Right cardiac atrium (tissue), 5 donors: ENCODE measurements around the gene KRTAP5-9. TPM values are rescaled to one million over a fixed set of nuclear protein-coding genes. Genes with fewer than 3 reads are reported as not detected.
"Not testable (repeated sequence)": the region's sequence is repeated elsewhere in the genome, so short reads cannot be mapped to it uniquely, and the experiment has no call there.

ENCODE experiments used
- ATAC-seq, 2 donors: fragments of 200-7000 bp; cut with Tn5 transposase; one replicate each; pipeline versions ENCODE4 v1.8.0 to v1.9.1; 2020; ENCODE audit warnings: moderate library complexity in 2 of 2, mild to moderate bottlenecking in 1 of 2
- DNase-seq, 3 donors: peaks; one replicate each; pipeline ENCODE4 v3.0.0-alpha.2; 2020
- H3K27ac ChIP-seq: one replicate; pipeline ENCODE4 v1.5.1; 2013; ENCODE audit warnings: mild to moderate bottlenecking, low read length, control low read depth, moderate library complexity
- H3K27me3 ChIP-seq: one replicate; pipeline ENCODE4 v1.6.1; 2013; ENCODE audit not compliant: control insufficient read depth, insufficient read depth
- H3K4me1 ChIP-seq: one replicate; pipeline ENCODE4 v1.6.1; 2013; ENCODE audit warnings: low read length; ENCODE audit not compliant: control insufficient read depth, insufficient read depth
- H3K4me3 ChIP-seq: one replicate; pipeline ENCODE4 v1.5.1; 2013; ENCODE audit warnings: low read length, control low read depth
- H3K9me3 ChIP-seq: one replicate; pipeline ENCODE4 v1.6.1; 2013; ENCODE audit warnings: low read length; ENCODE audit not compliant: control insufficient read depth
- WGBS: extraction: QIAGEN DNeasy Blood & Tissue Kit; methylation state at CpG from one replicate; pipeline ENCODE4 v1.1.7; 2013; 5-methylcytosine and 5-hydroxymethylcytosine counted together
- intact Hi-C, 4 donors: fragments of 100-400 bp; cut with DNase I; formaldehyde crosslinking; loops; one replicate each; pipeline versions ENCODE4 v1.11.0 to v1.14.0; 2022 to 2023
- polyA plus RNA-seq: library from polyadenylated mRNA; stranded (reverse); fragments of 200-250 nt; gene quantifications from one replicate; pipeline ENCODE4 v1.2.3, GENCODE V29; 2013
- total RNA-seq, 4 donors: library from RNA; stranded (reverse); fragmentation: NEBNext Ultra II Directional; extraction: Animal tissue kit (Norgen Biotek cat#: 25700); gene quantifications; one replicate each; pipeline ENCODE4 v1.2.1, GENCODE V29; 2021
- donor health status: healthy with polysubstance abuse.
- donor health status: DM: no; HTN: yes; CAD: no.
- donor health status: DM: no; HTN: no; CAD: no.
- donor health status: DM: no; HTN: yes; CAD: no; lungs with severe emphysema.
- donor health status: DM: yes; HTN: yes; CAD: no.

The KRTAP5-9 gene
- total and polyA plus RNA-seq, 5 donors: not detected

DNA sequence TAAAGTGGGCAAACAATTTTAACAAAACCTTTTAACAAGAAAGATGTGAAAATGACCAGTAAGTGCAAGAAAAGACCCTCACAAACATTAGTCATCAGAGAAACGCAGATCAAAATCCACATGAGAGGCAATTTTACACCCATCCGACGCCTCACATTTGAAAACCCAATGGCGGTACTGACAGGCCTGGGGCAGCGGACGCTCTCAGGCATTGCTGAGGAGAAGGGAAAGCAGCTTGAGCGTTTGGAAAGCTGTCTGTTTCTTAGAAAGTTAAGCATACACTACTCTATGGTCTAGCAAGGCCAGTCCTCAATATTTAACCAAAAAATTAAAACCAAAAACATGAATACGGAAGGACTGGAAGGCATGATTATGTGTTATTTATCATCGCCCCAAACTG is 12.4 kb upstream of the KRTAP5-9 start:
- Histone ChIP-seq H3K9me3 (no peaks in the 10 kb centered on the region), H3K27me3 (no peaks in the 10 kb centered on the region), H3K4me3 (no peak overlapping the region), H3K4me1 (no peaks in the 10 kb centered on the region), H3K27ac (no peak overlapping the region)
- ATAC-seq (no peak), DNase-seq (no peak)
- WGBS: 96% methylated on average over 9 of the region's 9 CpGs
- intact Hi-C loops: no loop called here

GRCh38 chr11:71537537-71537936 is 10.7 kb upstream of the KRTAP5-9 start:
- no peaks in the 10 kb centered on the region for H3K9me3 ChIP-seq

DNA sequence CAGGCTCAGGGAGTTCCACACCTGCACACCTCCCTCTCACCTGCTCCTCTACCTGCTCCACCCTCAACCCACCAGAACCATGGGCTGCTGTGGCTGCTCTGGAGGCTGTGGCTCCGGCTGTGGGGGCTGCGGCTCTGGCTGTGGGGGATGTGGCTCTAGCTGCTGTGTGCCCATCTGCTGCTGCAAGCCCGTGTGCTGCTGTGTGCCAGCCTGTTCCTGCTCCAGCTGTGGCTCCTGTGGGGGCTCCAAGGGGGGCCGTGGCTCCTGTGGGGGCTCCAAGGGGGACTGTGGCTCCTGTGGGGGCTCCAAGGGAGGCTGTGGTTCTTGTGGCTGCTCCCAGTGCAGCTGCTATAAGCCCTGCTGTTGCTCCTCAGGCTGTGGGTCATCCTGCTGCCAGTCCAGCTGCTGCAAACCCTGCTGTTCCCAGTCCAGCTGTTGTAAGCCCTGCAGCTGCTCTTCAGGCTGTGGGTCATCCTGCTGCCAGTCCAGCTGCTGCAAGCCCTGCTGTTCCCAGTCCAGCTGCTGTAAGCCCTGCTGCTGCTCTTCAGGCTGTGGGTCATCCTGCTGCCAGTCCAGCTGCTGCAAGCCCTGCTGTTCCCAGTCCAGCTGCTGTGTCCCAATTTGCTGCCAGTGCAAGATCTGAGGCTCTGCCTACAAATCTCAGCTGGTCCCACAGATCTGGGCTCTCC is 10.1 kb upstream of the KRTAP5-9 start, which contains the start of gene KRTAP5-8:
TSS of gene KRTAP5-8 (plus strand) at position 49 of the 689 bp plus-strand sequence. CDS start at position 80, 31 bp downstream.
- intact Hi-C loops, ATAC-seq, H3K27me3 ChIP-seq, H3K4me1 ChIP-seq, DNase-seq, H3K9me3 ChIP-seq, H3K4me3 ChIP-seq, H3K27ac ChIP-seq: not testable (repeated sequence)
- WGBS: 62% methylated on average over 4 of the region's 4 CpGs

More at GRCh38 chr11:71537537-71537936, 10.7 kb upstream of the KRTAP5-9 start:
- WGBS: 84% methylated on average over 9 of the region's 9 CpGs
- no peak overlapping the region for H3K27ac ChIP-seq
- no peaks in the 10 kb centered on the region for H3K4me1 ChIP-seq
- DNase-seq (no peak), ATAC-seq (no peak)
- no peaks in the 10 kb centered on the region for H3K27me3 ChIP-seq
- H3K4me3 ChIP-seq: no peak overlapping the region
- intact Hi-C loops: no loop called here

DNA sequence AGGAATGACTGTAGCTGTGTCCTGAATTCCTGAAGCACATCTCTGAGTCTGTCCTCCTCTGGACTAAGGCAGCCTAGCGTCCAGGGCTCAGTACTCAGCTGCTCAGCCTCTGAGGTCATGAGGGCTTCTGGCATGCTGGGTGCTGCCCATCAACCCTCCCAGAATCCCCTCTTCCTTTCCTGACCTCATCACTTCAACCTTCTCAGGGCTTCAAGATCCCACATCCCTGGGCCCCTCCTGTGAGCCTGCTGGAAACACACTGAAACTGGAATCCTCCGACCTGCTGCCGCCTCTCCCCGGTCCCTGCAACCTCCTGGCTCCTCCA is 9.6 kb upstream of the KRTAP5-9 start:
- ATAC-seq: no peak
- H3K4me3 ChIP-seq: no peak overlapping the region
- no peak for DNase-seq
- intact Hi-C loops: no loop called here
- WGBS: 85% methylated on average over 4 of the region's 4 CpGs
- no peaks in the 10 kb centered on the region for H3K4me1 ChIP-seq
- no peak overlapping the region for H3K27ac ChIP-seq
- H3K27me3 ChIP-seq: no peaks in the 10 kb centered on the region
- H3K9me3 ChIP-seq: no peaks in the 10 kb centered on the region

DNA sequence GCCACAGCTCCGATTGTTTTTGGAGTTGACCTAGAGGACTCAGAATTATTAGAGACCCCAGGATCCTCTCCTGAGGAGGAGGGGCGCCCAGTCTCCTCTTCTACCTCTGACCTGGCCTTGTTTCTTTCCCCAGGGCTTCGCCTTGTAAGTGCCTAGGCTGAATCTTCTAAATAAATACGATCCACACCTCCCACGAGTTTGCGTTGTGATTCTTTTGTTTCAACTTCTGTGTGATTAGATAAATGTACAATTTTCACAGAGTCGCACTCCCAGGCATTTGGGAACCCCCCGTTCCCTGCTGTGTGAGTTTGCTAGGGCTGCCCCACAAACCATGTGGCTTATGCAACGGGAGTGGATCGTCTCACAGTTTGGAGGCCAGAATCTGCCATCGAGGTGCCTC is 9.2 kb upstream of the KRTAP5-9 start:
- DNase-seq (no peak), ATAC-seq (no peak)
- intact Hi-C loops: no loop called here
- H3K27ac ChIP-seq: no peak overlapping the region
- H3K4me3 ChIP-seq: no peak overlapping the region
- H3K27me3 ChIP-seq: no peaks in the 10 kb centered on the region
- no peaks in the 10 kb centered on the region for H3K9me3 ChIP-seq
- WGBS: 74% methylated on average over 11 of the region's 11 CpGs
- H3K4me1 ChIP-seq: no peaks in the 10 kb centered on the region

GRCh38 chr11:71539971-71540370 is 8.2 kb upstream of the KRTAP5-9 start:
- H3K4me1 ChIP-seq, DNase-seq, H3K4me3 ChIP-seq, ATAC-seq, H3K27ac ChIP-seq, intact Hi-C loops, H3K27me3 ChIP-seq, H3K9me3 ChIP-seq: not testable (repeated sequence)
- WGBS: 94% methylated on average over 11 of the region's 11 CpGs

DNA sequence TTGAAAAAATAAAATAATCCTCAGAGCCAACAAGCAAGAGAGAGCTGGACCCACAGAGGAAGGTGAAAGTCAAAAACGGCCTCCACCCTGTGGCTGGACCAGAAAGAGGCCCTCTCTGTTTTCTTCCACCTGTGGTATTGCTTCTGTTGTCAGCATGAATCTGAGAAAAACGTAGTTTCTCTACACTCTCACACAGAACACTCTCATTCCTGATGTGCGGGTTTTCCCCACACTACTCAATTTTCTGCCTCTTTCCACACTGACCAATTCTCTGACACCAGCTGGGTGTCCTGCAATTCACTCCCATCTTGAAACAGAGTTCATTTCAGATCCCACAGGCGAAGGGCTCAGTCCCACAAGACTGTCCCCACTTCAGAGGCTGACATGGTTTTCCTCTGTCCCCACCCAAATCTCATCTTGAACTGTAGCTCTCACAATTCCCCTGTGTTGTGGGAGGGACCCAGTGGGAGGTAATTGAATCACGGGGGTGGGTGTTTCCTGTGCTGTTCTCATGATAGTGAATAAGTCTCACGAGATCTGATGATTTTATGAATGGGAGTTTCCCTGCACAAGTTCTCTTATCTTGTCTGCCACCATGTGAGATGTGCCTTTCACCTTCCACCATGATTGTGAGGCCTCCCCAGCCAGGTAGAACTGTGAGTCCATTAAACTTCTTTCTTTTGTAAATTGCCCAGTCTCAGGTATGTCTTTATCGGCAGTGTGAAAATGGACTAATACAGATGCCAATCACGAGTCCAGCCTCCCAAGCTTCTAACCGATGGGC is 7.5 kb upstream of the KRTAP5-9 start:
- H3K4me1 ChIP-seq, DNase-seq, H3K9me3 ChIP-seq, H3K4me3 ChIP-seq, ATAC-seq, intact Hi-C loops, H3K27ac ChIP-seq, H3K27me3 ChIP-seq: not testable (repeated sequence)
- 90% methylated on average over 9 of the region's 9 CpGs for WGBS

GRCh38 chr11:71542382-71542781 is 5.8 kb upstream of the KRTAP5-9 start:
- WGBS: 92% methylated on average over 7 of the region's 7 CpGs
- intact Hi-C loops: no loop called here
- ATAC-seq: no peak

GRCh38 chr11:71542879-71543777 is 5.1 kb upstream of the KRTAP5-9 start:
- Histone ChIP-seq H3K27me3 (no peaks in the 10 kb centered on the region), H3K27ac (no peak overlapping the region), H3K4me3 (no peak overlapping the region), H3K4me1 (no peaks in the 10 kb centered on the region), H3K9me3 (no peaks in the 10 kb centered on the region)
- DNase-seq: no peak
- intact Hi-C loops: no loop called here
- ATAC-seq: no peak
- WGBS: 62% methylated on average over 15 of the region's 15 CpGs

More at GRCh38 chr11:71542382-71542781, 5.8 kb upstream of the KRTAP5-9 start:
- no peak for DNase-seq
- no peaks in the 10 kb centered on the region for H3K9me3 ChIP-seq
- H3K27me3 ChIP-seq: no peaks in the 10 kb centered on the region
- no peak overlapping the region for H3K4me3 ChIP-seq
- H3K4me1 ChIP-seq: no peaks in the 10 kb centered on the region
- H3K27ac ChIP-seq: no peak overlapping the region

GRCh38 chr11:71543866-71544265 is 4.4 kb upstream of the KRTAP5-9 start:
- Histone ChIP-seq H3K4me3 (no peak overlapping the region), H3K4me1 (no peaks in the 10 kb centered on the region), H3K9me3 (no peaks in the 10 kb centered on the region), H3K27me3 (no peaks in the 10 kb centered on the region), H3K27ac (no peak overlapping the region)
- intact Hi-C loops: no loop called here
- ATAC-seq (no peak), DNase-seq (no peak)
- 43% methylated on average over 8 of the region's 8 CpGs for WGBS
